K562 (cell line): ENCODE measurements around the gene TAL1. TPM values are rescaled to one million over a fixed set of nuclear protein-coding genes. Genes with fewer than 3 reads are reported as not detected.

Experiments
- BRF2 ChIP-seq: IDR thresholded peaks from 3 replicates; pipeline ENCODE4 v1.6.1; 2011; ENCODE audit warnings: borderline replicate concordance, mild to moderate bottlenecking; ENCODE audit not compliant: insufficient read length, insufficient read depth
- CC2D1A ChIP-seq: fragments of 450-650 bp; IDR thresholded peaks from 2 replicates; pipeline ENCODE4 v1.6.1; 2017; ENCODE audit warnings: mild to moderate bottlenecking
- ELK3 ChIP-seq: fragments of 450-650 bp; formaldehyde crosslinking; IDR thresholded peaks from 2 replicates; pipeline ENCODE4 v1.4.0; 2020; ENCODE audit warnings: mild to moderate bottlenecking
- ESRRA ChIP-seq: fragments of 450-650 bp; IDR thresholded peaks from 2 replicates; pipeline ENCODE4 v1.6.1; 2014; ENCODE audit warnings: low read depth, mild to moderate bottlenecking, moderate library complexity, borderline replicate concordance
- FOXA1 ChIP-seq: fragments of 450-650 bp; IDR thresholded peaks from 2 replicates; pipeline ENCODE4 v1.6.1; 2016; ENCODE audit warnings: mild to moderate bottlenecking, borderline replicate concordance
- IRF1 ChIP-seq: sonication (generic); formaldehyde crosslinking; IDR thresholded peaks from 2 replicates; pipeline ENCODE4 v1.8.0; 2022; ENCODE audit warnings: missing genetic modification reagents, mild to moderate bottlenecking, borderline replicate concordance
- KDM1A ChIP-seq, 2 experiments: fragments of 450-650 bp; IDR thresholded peaks; 2 replicates each; pipeline ENCODE4 v1.6.1; 2016; ENCODE audit warnings: mild to moderate bottlenecking in 2 of 2
- MBD2 ChIP-seq: sonication (generic); IDR thresholded peaks from 2 replicates; pipeline ENCODE4 v1.6.1; 2016; ENCODE audit warnings: low read depth, borderline replicate concordance
- MTA3 ChIP-seq: fragments of 450-650 bp; formaldehyde crosslinking; IDR thresholded peaks from 2 replicates; pipeline ENCODE4 v1.6.1; 2017; ENCODE audit warnings: mild to moderate bottlenecking, borderline replicate concordance
- MXI1 ChIP-seq: IDR thresholded peaks from 2 replicates; pipeline ENCODE4 v1.6.1; 2011; ENCODE audit warnings: low read depth, mild to moderate bottlenecking, improper control_type of control experiment, low read length
- NR2C2 ChIP-seq, 2 experiments: fragments of 200-800 bp in 1 of 2; sonication (Bioruptor generic) in 1 of 2; sonication (generic) in 1 of 2; formaldehyde crosslinking in 1 of 2; IDR thresholded peaks; 2 replicates each; pipeline versions ENCODE4 v1.6.1 to v1.8.0; 2016 to 2022; ENCODE audit warnings: mild to moderate bottlenecking in 1 of 2, missing compliant biosample characterization in 1 of 2, missing genetic modification characterization in 1 of 2, missing genetic modification reagents in 1 of 2
- OTX1 ChIP-seq: fragments of 450-650 bp; formaldehyde crosslinking; IDR thresholded peaks from 2 replicates; pipeline ENCODE4 v1.4.0; 2022; ENCODE audit warnings: mild to moderate bottlenecking
- PREB ChIP-seq: sonication (generic); formaldehyde crosslinking; IDR thresholded peaks from 2 replicates; pipeline ENCODE4 v1.8.1; 2023; ENCODE audit warnings: mild to moderate bottlenecking, missing genetic modification reagents
- RBM25 ChIP-seq: fragments of 200-400 bp; formaldehyde crosslinking; IDR thresholded peaks from 2 replicates; pipeline ENCODE4 v1.6.1; 2018; ENCODE audit warnings: low read length, low read depth, moderate library complexity; ENCODE audit not compliant: severe bottlenecking
- SMARCB1 ChIP-seq: IDR thresholded peaks from 2 replicates; pipeline ENCODE4 v1.6.1; 2011; ENCODE audit warnings: improper control_type of control experiment, low read depth; ENCODE audit not compliant: insufficient read length
- THAP12 ChIP-seq: fragments of 250-450 bp; sonication (Bioruptor Pico); IDR thresholded peaks from 2 replicates; pipeline ENCODE4 v1.9.0; 2021; ENCODE audit warnings: mild to moderate bottlenecking, inconsistent platforms
- ZNF175 ChIP-seq: fragments of 200-800 bp; sonication (Bioruptor generic); IDR thresholded peaks from 2 replicates; pipeline ENCODE4 v1.6.1; 2016; ENCODE audit warnings: low read depth, mild to moderate bottlenecking, missing genetic modification characterization, missing compliant biosample characterization
- ZNF354B ChIP-seq: fragments of 250-450 bp; sonication (Bioruptor Pico); IDR thresholded peaks from 2 replicates; pipeline ENCODE4 v1.4.0; 2020
- ZZZ3 ChIP-seq: fragments of 450-650 bp; IDR thresholded peaks from 2 replicates; pipeline ENCODE4 v1.6.1; 2016; ENCODE audit warnings: antibody characterized with exemption, mild to moderate bottlenecking, moderate library complexity
- polyA plus RNA-seq, 8 experiments: library from polyadenylated mRNA; depleted of rRNA in 4 of 8; stranded (reverse) in 5 of 8; unstranded in 3 of 8; fragments of >200 nt; fragmentation: Nextera tagmentation in 2 of 8; fragmentation: Illumina TruSeq in 1 of 8; extraction: Ambion mirVana in 2 of 8; extraction: Trizol in 1 of 8; gene quantifications; 2 replicates each; pipeline versions ENCODE4 v1.2.1 to v1.2.3, GENCODE V29; 2011 to 2014; ENCODE audit warnings: inconsistent platforms in 1 of 8, missing spikeins in 1 of 8
- total RNA-seq, 7 experiments: library from RNA; depleted of rRNA in 6 of 7; stranded (reverse); fragments of >200 nt in 6 of 7; fragmentation: Illumina TruSeq in 2 of 7; extraction: Trizol in 2 of 7; gene quantifications; 2 replicates each; pipeline versions ENCODE4 v1.2.1 to v1.2.3, GENCODE V29; 2011 to 2021; ENCODE audit warnings: low replicate concordance in 1 of 7

TAL1 gene
- total and polyA plus RNA-seq, 9 of the 15 experiments (the other 6 are each of a cell fraction or from before 2014, with no cell fraction given), result 18.5 to 106 (median 59.7) TPM

GRCh38 chr1:47232187-47232874, at the start of gene TAL1 (continued):
- TF ChIP-seq FOXA1 (no peak), RBM25 (no peak), OTX1 (CRISPR knock-in tag) (no peak), NR2C2 (CRISPR knock-in tag; IDR thresholded peaks at IDR 0.05) (no peak), NR2C2 (tag; IDR thresholded peaks at IDR 0.05) (peak; percentile 74), THAP12 (CRISPR knock-in tag) (no peak), MTA3 (peak; percentile 94), SMARCB1 (no peak), ELK3 (CRISPR knock-in tag) (no peak), CC2D1A (peak; percentile 95), PREB (CRISPR knock-in tag) (no peak), KDM1A (IDR thresholded peaks at IDR 0.05) (peak; percentile 92 to 97), MBD2 (peak; percentile 90), ZNF354B (CRISPR knock-in tag) (no peak), ZZZ3 (no peak), IRF1 (no peak), BRF2 (no peak), MXI1 (peak; percentile 78), ZNF175 (CRISPR knock-in tag) (peak; percentile 96), ESRRA (peak; percentile 48; the same call in 1 of the 2 replicates)
